RPMI7951 (cell line): ENCODE results near the gene FGR. TPM values are rescaled to one million over a fixed set of nuclear protein-coding genes. Genes with fewer than 3 reads are reported as not detected.
"Not testable (repeated sequence)": the region's sequence is repeated elsewhere in the genome, so short reads cannot be mapped to it uniquely, and the experiment has no call there.

Source experiments
- DNase-seq: peaks from one replicate; pipeline ENCODE4 v3.0.0-alpha.2; 2012; ENCODE audit warnings: low read depth
- total RNA-seq: library from RNA; depleted of rRNA; stranded (reverse); fragments of >200 nt; shearing (Covaris generic); gene quantifications from 2 replicates; pipeline ENCODE4 v1.2.3, GENCODE V29; 2014; rRNA removed

FGR gene
- not detected in 2 replicates for total RNA-seq

GRCh38 chr1:27634985-27635367 lies at the start of gene FGR:
FGR (minus strand) TSS chr1:27635185; CDS start chr1:27623916, 11,269 bp downstream.
- no peak for DNase-seq

GRCh38 chr1:27684176-27684575 lies 49.2 kb upstream of the FGR start:
- no peak for DNase-seq

GRCh38 chr1:27682351-27682944 lies 47.5 kb upstream of the FGR start:
- DNase-seq: no peak

GRCh38 chr1:27681580-27681979 lies 46.6 kb upstream of the FGR start:
- DNase-seq: not testable (repeated sequence)

GRCh38 chr1:27680225-27680791 lies 45.3 kb upstream of the FGR start:
- DNase-seq: not testable (repeated sequence)

GRCh38 chr1:27678747-27679146 lies 43.8 kb upstream of the FGR start:
- DNase-seq: no peak

- DNase-seq: no peak
Observed at GRCh38 chr1:27676410-27676809, 41.4 kb upstream of the FGR start.

- DNase-seq: peak; percentile 59
Observed at GRCh38 chr1:27672750-27673112, 37.7 kb upstream of the FGR start.

- DNase-seq: peak; percentile 98
Observed at GRCh38 chr1:27671964-27672749, 37.2 kb upstream of the FGR start, which contains the start of gene IFI6. IFI6 (minus strand) TSS chr1:27672192; CDS start chr1:27669314, 2,878 bp downstream.

GRCh38 chr1:27669876-27670275 lies 34.9 kb upstream of the FGR start:
- DNase-seq: no peak

- peak; percentile 51 for DNase-seq
Observed at GRCh38 chr1:27668808-27669723, 34.1 kb upstream of the FGR start.

GRCh38 chr1:27668121-27668807 lies 33.3 kb upstream of the FGR start:
- DNase-seq: no peak

- peak; percentile 40 for DNase-seq
Observed at GRCh38 chr1:27666791-27667254, 31.8 kb upstream of the FGR start.

GRCh38 chr1:27666294-27666693 lies 31.3 kb upstream of the FGR start:
- no peak for DNase-seq

- no peak for DNase-seq
Observed at GRCh38 chr1:27665016-27665651, 30.1 kb upstream of the FGR start.

GRCh38 chr1:27664291-27664690 lies 29.3 kb upstream of the FGR start:
- no peak for DNase-seq

GRCh38 chr1:27662707-27663393 lies 27.9 kb upstream of the FGR start:
- DNase-seq: peak; percentile 76

- DNase-seq: no peak
Observed at GRCh38 chr1:27662261-27662660, 27.3 kb upstream of the FGR start.

- DNase-seq: no peak
Observed at GRCh38 chr1:27661412-27662075, 26.6 kb upstream of the FGR start.
